A549 (cell line): ENCODE measurements around the gene VPS29. TPM values are rescaled to one million over a fixed set of nuclear protein-coding genes. Genes with fewer than 3 reads are reported as not detected.

Source experiments
- ATAC-seq, 2 experiments: fragments of 200-7000 bp in 1 of 2; fragments of >200 bp in 1 of 2; cut with Nextera tagmentation in 1 of 2; cut with Tn5 transposase in 1 of 2; 3 replicates each; pipeline versions ENCODE4 v1.8.0 to v1.9.1; 2018 to 2020; ENCODE audit warnings: mild to moderate bottlenecking in 1 of 2, moderate library complexity in 1 of 2
- CTCF ChIA-PET: fragments of 300-600 bp; sonication (Branson Sonifier 250); formaldehyde crosslinking; extraction: SDS; loops from one replicate; lab custom pipeline; 2021; ENCODE audit warnings: antibody characterized with exemption, inconsistent platforms; lab: Yijun Ruan, JAX
- POLR2A ChIA-PET: fragments of 350-600 bp; formaldehyde crosslinking; extraction: SDS; loops from one replicate; lab custom pipeline; 2021; ENCODE audit warnings: antibody characterized with exemption, inconsistent platforms; lab: Yijun Ruan, JAX
- DNase-seq, 2 experiments: peaks; one replicate each; pipeline versions ENCODE4 v3.0.0 to v3.0.0-alpha.2; 2011 to 2016; ENCODE audit warnings: low read depth in 1 of 2, low spot score in 1 of 2
- FAIRE-seq: peaks from 2 replicates; lab custom pipeline; 2011; peaks lifted over from hg19 to GRCh38; lab: Jason Lieb, UNC
- H3K27ac ChIP-seq, 2 experiments: fragments of >200 bp; sonication (Bioruptor Twin); formaldehyde crosslinking; 3 replicates each; pipeline ENCODE4 v1.5.1; 2016 to 2017
- H3K4me1 ChIP-seq: fragments of >200 bp; sonication (Bioruptor Twin); formaldehyde crosslinking; 3 replicates; pipeline ENCODE4 v1.6.1; 2016
- H3K4me2 ChIP-seq: fragments of >200 bp; sonication (Bioruptor Twin); formaldehyde crosslinking; 3 replicates; pipeline ENCODE4 v1.6.1; 2016
- H3K4me3 ChIP-seq: fragments of >200 bp; sonication (Bioruptor Twin); formaldehyde crosslinking; 3 replicates; pipeline ENCODE4 v1.5.1; 2016
- H3K9me3 ChIP-seq: fragments of >200 bp; sonication (Bioruptor Twin); formaldehyde crosslinking; 3 replicates; pipeline ENCODE4 v1.6.1; 2016
- BHLHE40 ChIP-seq: IDR thresholded peaks from 2 replicates; pipeline ENCODE4 v1.6.1; 2012; ENCODE audit warnings: low read depth, low read length, inconsistent platforms
- CHD2 ChIP-seq: fragments of 150-350 bp; IDR thresholded peaks from 2 replicates; pipeline ENCODE4 v1.6.1; 2014; ENCODE audit warnings: low read length; ENCODE audit not compliant: partially characterized antibody
- E2F6 ChIP-seq: IDR thresholded peaks from 2 replicates; pipeline ENCODE4 v1.6.1; 2012; ENCODE audit warnings: low read depth, borderline replicate concordance
- EHF ChIP-seq: fragments of 250-450 bp; sonication (Bioruptor Pico); IDR thresholded peaks from 2 replicates; pipeline ENCODE4 v1.5.0; 2020; ENCODE audit warnings: mild to moderate bottlenecking
- EHMT2 ChIP-seq: fragments of 200-600 bp; sonication (generic); IDR thresholded peaks from 2 replicates; pipeline ENCODE4 v1.6.1; 2016; ENCODE audit warnings: antibody characterized with exemption, low read depth, mild to moderate bottlenecking, moderate library complexity
- EP300 ChIP-seq, 2 experiments: fragments of >200 bp; sonication (Bioruptor Twin); formaldehyde crosslinking; IDR thresholded peaks; 2 replicates in 1 of 2; 3 replicates in 1 of 2; pipeline ENCODE4 v1.6.1; 2016 to 2017
- FOSB ChIP-seq: fragments of 250-450 bp; sonication (Bioruptor Pico); IDR thresholded peaks from 2 replicates; pipeline ENCODE4 v1.5.0; 2020; ENCODE audit warnings: mild to moderate bottlenecking, moderate library complexity
- FOSL2 ChIP-seq, 2 experiments: fragments of 450-650 bp in 1 of 2; fragments of >200 bp in 1 of 2; sonication (Bioruptor Twin) in 1 of 2; formaldehyde crosslinking; IDR thresholded peaks; 2 replicates each; pipeline versions ENCODE4 v1.5.0 to v1.6.1; 2016 to 2020; ENCODE audit warnings: mild to moderate bottlenecking in 1 of 2, moderate library complexity in 1 of 2
- FOXS1 ChIP-seq: fragments of 250-450 bp; sonication (Bioruptor Pico); IDR thresholded peaks from 2 replicates; pipeline ENCODE4 v1.5.0; 2020; ENCODE audit warnings: mild to moderate bottlenecking, moderate library complexity
- GATA3 ChIP-seq: IDR thresholded peaks from 2 replicates; pipeline ENCODE4 v1.6.1; 2012; ENCODE audit warnings: borderline replicate concordance
- HDAC2 ChIP-seq: fragments of 200-600 bp; sonication (generic); IDR thresholded peaks from 2 replicates; pipeline ENCODE4 v1.6.1; 2016
- HEYL ChIP-seq: fragments of 250-450 bp; sonication (Bioruptor Pico); IDR thresholded peaks from 2 replicates; pipeline ENCODE4 v1.8.0; 2021; ENCODE audit warnings: mild to moderate bottlenecking, moderate library complexity
- HOXB13 ChIP-seq: fragments of 250-450 bp; sonication (Bioruptor Pico); IDR thresholded peaks from 2 replicates; pipeline ENCODE4 v1.5.0; 2020; ENCODE audit warnings: low read depth, mild to moderate bottlenecking, moderate library complexity
- JUN ChIP-seq, 2 experiments: fragments of >200 bp; sonication (Bioruptor Twin); formaldehyde crosslinking; IDR thresholded peaks; 2 replicates in 1 of 2; 3 replicates in 1 of 2; pipeline ENCODE4 v1.6.1; 2016 to 2017
- JUNB ChIP-seq: fragments of >200 bp; sonication (Bioruptor Twin); formaldehyde crosslinking; IDR thresholded peaks from 2 replicates; pipeline ENCODE4 v1.6.1; 2016
- KDM5A ChIP-seq: fragments of 200-600 bp; sonication (generic); IDR thresholded peaks from 2 replicates; pipeline ENCODE4 v1.6.1; 2016; ENCODE audit warnings: antibody characterized with exemption, mild to moderate bottlenecking
- MAZ ChIP-seq: fragments of 150-350 bp; IDR thresholded peaks from 2 replicates; pipeline ENCODE4 v1.6.1; 2014; ENCODE audit warnings: antibody characterized with exemption, low read depth, low read length, borderline replicate concordance
- MYC ChIP-seq: IDR thresholded peaks from 2 replicates; pipeline ENCODE4 v1.6.1; 2012; ENCODE audit warnings: mild to moderate bottlenecking, inconsistent platforms, low read length, improper control_type of control experiment, borderline replicate concordance
- NPAS2 ChIP-seq: fragments of 250-450 bp; sonication (Bioruptor Pico); IDR thresholded peaks from 2 replicates; pipeline ENCODE4 v1.8.0; 2022; ENCODE audit warnings: mild to moderate bottlenecking, moderate library complexity, borderline replicate concordance
- NR3C1 ChIP-seq: fragments of >200 bp; sonication (Bioruptor Twin); formaldehyde crosslinking; IDR thresholded peaks from 3 replicates; pipeline ENCODE4 v1.6.1; 2017
- PBX3 ChIP-seq: IDR thresholded peaks from 2 replicates; pipeline ENCODE4 v1.6.1; 2012
- PHF8 ChIP-seq: fragments of 200-600 bp; sonication (generic); IDR thresholded peaks from 2 replicates; pipeline ENCODE4 v1.6.1; 2016; ENCODE audit warnings: low read depth, mild to moderate bottlenecking, antibody characterized with exemption, moderate library complexity, borderline replicate concordance
- POLR2A ChIP-seq: IDR thresholded peaks from 2 replicates; pipeline ENCODE4 v1.6.1; 2012; ENCODE audit warnings: mild to moderate bottlenecking, low read length
- SREBF2 ChIP-seq: fragments of 450-650 bp; IDR thresholded peaks from 2 replicates; pipeline ENCODE4 v1.6.1; 2014; ENCODE audit warnings: mild to moderate bottlenecking, moderate library complexity
- TP53 ChIP-seq: fragments of 250-450 bp; sonication (Bioruptor Pico); IDR thresholded peaks from 2 replicates; pipeline ENCODE4 v1.5.0; 2021; ENCODE audit warnings: mild to moderate bottlenecking, moderate library complexity
- ZNF302 ChIP-seq: fragments of 250-450 bp; sonication (Bioruptor Pico); IDR thresholded peaks from 2 replicates; pipeline ENCODE4 v1.9.0; 2021; ENCODE audit warnings: inconsistent platforms, mild to moderate bottlenecking, moderate library complexity
- WGBS: methylation state at CpG from one replicate; pipeline ENCODE4 v1.1.6; 2017; ENCODE audit errors: missing lambda C conversion rate; 5-methylcytosine and 5-hydroxymethylcytosine counted together
- polyA plus RNA-seq, 4 experiments: library from polyadenylated mRNA; depleted of rRNA in 3 of 4; stranded (reverse); fragments of >200 nt; fragmentation: RNase III in 1 of 4; extraction: RNeasy Plus Mini Kit Qiagen cat#74134 plus additional on column Dnase treatment in 1 of 4; gene quantifications; 2 replicates in 3 of 4; 3 replicates in 1 of 4; pipeline ENCODE4 v1.2.3, GENCODE V29; 2011 to 2017
- TF ChIP-seq, protein P1 (sequence below): fragments of 450-650 bp; IDR thresholded peaks from 2 replicates; pipeline ENCODE4 v1.6.1; 2014; ENCODE audit warnings: antibody characterized with exemption
- TF ChIP-seq, protein P2 (sequence below): fragments of 200-600 bp; sonication (generic); IDR thresholded peaks from 2 replicates; pipeline ENCODE4 v1.6.1; 2016; ENCODE audit warnings: antibody characterized with exemption, mild to moderate bottlenecking, moderate library complexity
- TF ChIP-seq, protein P3 (sequence below): fragments of >200 bp; sonication (Bioruptor Twin); formaldehyde crosslinking; IDR thresholded peaks from 2 replicates; pipeline ENCODE4 v1.6.1; 2016
- TF ChIP-seq, protein P4 (sequence below): IDR thresholded peaks from 2 replicates; pipeline ENCODE4 v1.6.1; 2012
- TF ChIP-seq, protein P5 (sequence below): fragments of 250-450 bp; sonication (Bioruptor Pico); IDR thresholded peaks from 2 replicates; pipeline ENCODE4 v1.5.0; 2020; ENCODE audit warnings: low read depth, mild to moderate bottlenecking, moderate library complexity

The VPS29 gene
- polyA plus RNA-seq, 2 of the 4 experiments (the other 2 are of a cell fraction) = 183 to 230 TPM

GRCh38 chr12:110468214-110469048, 33.5 kb downstream of the VPS29 start, which contains the start of the genes FAM216A and GPN3:
TSS of gene FAM216A (plus strand) at chr12:110468845. CDS start at chr12:110468876, 31 bp downstream.
TSS of gene GPN3 (minus strand) at chr12:110468257. CDS start at chr12:110468203, 54 bp downstream.
- POLR2A ChIA-PET = interaction anchor here (0.5 to 2.9 kb wide), 11 partner anchors 15 to 470 kb away, joined by 3 to 29 read pairs (median 5); partner anchors contain the start of genes ARPC3, RAD9B, TCTN1 and VPS29
- Histone ChIP-seq H3K27ac (peak within 1 kb of the TSS; percentile 90 to 96), H3K9me3 (no peaks in the 10 kb centered on the region), H3K4me1 (peaks cover 16% of the 10 kb centered on the region; the same call in 2 of the 3 replicates), H3K4me2 (peak within 1 kb of the TSS; percentile 94), H3K4me3 (peak within 1 kb of the TSS; percentile 71)
- CTCF ChIA-PET = interaction anchor here (0.6 to 12.5 kb wide), 52 partner anchors 9 to 930 kb away, joined by 3 to 168 read pairs (median 4); partner anchors contain the start of genes ARPC3, RAD9B, TCTN1 and VPS29
- DNase-seq (peak; percentile 93 to 99), FAIRE-seq (no peak), ATAC-seq (peak; percentile 89 to 94)
- WGBS = 1% methylated on average over 50 of the region's 78 CpGs
- TF ChIP-seq KDM5A = 0 out of 2 replicates have a peak, but pooled peaks have one; percentile 20
- TF ChIP-seq, protein P1, sequence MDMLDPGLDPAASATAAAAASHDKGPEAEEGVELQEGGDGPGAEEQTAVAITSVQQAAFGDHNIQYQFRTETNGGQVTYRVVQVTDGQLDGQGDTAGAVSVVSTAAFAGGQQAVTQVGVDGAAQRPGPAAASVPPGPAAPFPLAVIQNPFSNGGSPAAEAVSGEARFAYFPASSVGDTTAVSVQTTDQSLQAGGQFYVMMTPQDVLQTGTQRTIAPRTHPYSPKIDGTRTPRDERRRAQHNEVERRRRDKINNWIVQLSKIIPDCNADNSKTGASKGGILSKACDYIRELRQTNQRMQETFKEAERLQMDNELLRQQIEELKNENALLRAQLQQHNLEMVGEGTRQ = peak; percentile 65
- TF ChIP-seq FOXS1 (CRISPR knock-in tag) = 0 out of 2 replicates have a peak, but pooled peaks have one; percentile 42
- TF ChIP-seq, protein P2, sequence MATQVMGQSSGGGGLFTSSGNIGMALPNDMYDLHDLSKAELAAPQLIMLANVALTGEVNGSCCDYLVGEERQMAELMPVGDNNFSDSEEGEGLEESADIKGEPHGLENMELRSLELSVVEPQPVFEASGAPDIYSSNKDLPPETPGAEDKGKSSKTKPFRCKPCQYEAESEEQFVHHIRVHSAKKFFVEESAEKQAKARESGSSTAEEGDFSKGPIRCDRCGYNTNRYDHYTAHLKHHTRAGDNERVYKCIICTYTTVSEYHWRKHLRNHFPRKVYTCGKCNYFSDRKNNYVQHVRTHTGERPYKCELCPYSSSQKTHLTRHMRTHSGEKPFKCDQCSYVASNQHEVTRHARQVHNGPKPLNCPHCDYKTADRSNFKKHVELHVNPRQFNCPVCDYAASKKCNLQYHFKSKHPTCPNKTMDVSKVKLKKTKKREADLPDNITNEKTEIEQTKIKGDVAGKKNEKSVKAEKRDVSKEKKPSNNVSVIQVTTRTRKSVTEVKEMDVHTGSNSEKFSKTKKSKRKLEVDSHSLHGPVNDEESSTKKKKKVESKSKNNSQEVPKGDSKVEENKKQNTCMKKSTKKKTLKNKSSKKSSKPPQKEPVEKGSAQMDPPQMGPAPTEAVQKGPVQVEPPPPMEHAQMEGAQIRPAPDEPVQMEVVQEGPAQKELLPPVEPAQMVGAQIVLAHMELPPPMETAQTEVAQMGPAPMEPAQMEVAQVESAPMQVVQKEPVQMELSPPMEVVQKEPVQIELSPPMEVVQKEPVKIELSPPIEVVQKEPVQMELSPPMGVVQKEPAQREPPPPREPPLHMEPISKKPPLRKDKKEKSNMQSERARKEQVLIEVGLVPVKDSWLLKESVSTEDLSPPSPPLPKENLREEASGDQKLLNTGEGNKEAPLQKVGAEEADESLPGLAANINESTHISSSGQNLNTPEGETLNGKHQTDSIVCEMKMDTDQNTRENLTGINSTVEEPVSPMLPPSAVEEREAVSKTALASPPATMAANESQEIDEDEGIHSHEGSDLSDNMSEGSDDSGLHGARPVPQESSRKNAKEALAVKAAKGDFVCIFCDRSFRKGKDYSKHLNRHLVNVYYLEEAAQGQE = peak; percentile 76
- TF ChIP-seq NR3C1 = no peak
- 0 out of 2 replicates have a peak, but pooled peaks have one; percentile 81 for TF ChIP-seq E2F6
- TF ChIP-seq, protein P3, sequence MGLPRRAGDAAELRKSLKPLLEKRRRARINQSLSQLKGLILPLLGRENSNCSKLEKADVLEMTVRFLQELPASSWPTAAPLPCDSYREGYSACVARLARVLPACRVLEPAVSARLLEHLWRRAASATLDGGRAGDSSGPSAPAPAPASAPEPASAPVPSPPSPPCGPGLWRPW = no peak
- TF ChIP-seq FOSL2 (IDR thresholded peaks at IDR 0.05) = no peak
- TF ChIP-seq FOSL2 (CRISPR knock-in tag; IDR thresholded peaks at IDR 0.05) = peak; percentile 33
- TF ChIP-seq NPAS2 (CRISPR knock-in tag) = no peak
- TF ChIP-seq, protein P4, sequence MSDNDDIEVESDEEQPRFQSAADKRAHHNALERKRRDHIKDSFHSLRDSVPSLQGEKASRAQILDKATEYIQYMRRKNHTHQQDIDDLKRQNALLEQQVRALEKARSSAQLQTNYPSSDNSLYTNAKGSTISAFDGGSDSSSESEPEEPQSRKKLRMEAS = peak; percentile 99
- no peak for TF ChIP-seq HEYL
- TF ChIP-seq EHMT2 = no peak
- TF ChIP-seq BHLHE40 = no peak
- peak; percentile 70 to 71 for TF ChIP-seq JUN (IDR thresholded peaks at IDR 0.05)
- TF ChIP-seq GATA3 = peak; percentile 58
- TF ChIP-seq MYC = peak; percentile 65
- TF ChIP-seq ZNF302 (CRISPR knock-in tag) = no peak
- TF ChIP-seq HOXB13 (CRISPR knock-in tag) = no peak
- no peak for TF ChIP-seq HDAC2
- peak; percentile 87 for TF ChIP-seq CHD2
- TF ChIP-seq FOSB = peak; percentile 78
- TF ChIP-seq EP300 (IDR thresholded peaks at IDR 0.05) = no peak
- no peak for TF ChIP-seq SREBF2
- peak; percentile 90 for TF ChIP-seq PHF8
- TF ChIP-seq JUNB = no peak
- 0 out of 2 replicates have a peak, but pooled peaks have one; percentile 9 for TF ChIP-seq EHF (CRISPR knock-in tag)
- TF ChIP-seq, protein P5, sequence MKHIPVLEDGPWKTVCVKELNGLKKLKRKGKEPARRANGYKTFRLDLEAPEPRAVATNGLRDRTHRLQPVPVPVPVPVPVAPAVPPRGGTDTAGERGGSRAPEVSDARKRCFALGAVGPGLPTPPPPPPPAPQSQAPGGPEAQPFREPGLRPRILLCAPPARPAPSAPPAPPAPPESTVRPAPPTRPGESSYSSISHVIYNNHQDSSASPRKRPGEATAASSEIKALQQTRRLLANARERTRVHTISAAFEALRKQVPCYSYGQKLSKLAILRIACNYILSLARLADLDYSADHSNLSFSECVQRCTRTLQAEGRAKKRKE = no peak
- no peak for TF ChIP-seq TP53 (CRISPR knock-in tag)
- TF ChIP-seq POLR2A = peak; percentile 46
- 0 out of 2 replicates have a peak, but pooled peaks have one; percentile 39 for TF ChIP-seq PBX3
- TF ChIP-seq MAZ = peak; percentile 64; the same call in 1 of the 2 replicates
